Measurements from ENCODE around the gene SBF2.

- TF ChIP-seq CTCF (IDR thresholded peaks at IDR 0.05; ENCODE audit: insufficient read depth, low read length, poor library complexity, severe bottlenecking) = no peak
- no peak for TF ChIP-seq EZH2phosphoT487 (conservative IDR thresholded peaks at IDR 0.05; ENCODE audit: low read length)
Observed at GRCh38 chr11:9927670-9928069, 366.3 kb downstream of the SBF2 start.

Data from SU-DHL-6 (cell line).